ENCODE data around the gene CHCHD5. TPM values are rescaled to one million over a fixed set of nuclear protein-coding genes. Genes with fewer than 3 reads are reported as not detected.

CHCHD5 gene
- total RNA-seq, 1 experiment from 2014 or later: 33.2 TPM

DNA sequence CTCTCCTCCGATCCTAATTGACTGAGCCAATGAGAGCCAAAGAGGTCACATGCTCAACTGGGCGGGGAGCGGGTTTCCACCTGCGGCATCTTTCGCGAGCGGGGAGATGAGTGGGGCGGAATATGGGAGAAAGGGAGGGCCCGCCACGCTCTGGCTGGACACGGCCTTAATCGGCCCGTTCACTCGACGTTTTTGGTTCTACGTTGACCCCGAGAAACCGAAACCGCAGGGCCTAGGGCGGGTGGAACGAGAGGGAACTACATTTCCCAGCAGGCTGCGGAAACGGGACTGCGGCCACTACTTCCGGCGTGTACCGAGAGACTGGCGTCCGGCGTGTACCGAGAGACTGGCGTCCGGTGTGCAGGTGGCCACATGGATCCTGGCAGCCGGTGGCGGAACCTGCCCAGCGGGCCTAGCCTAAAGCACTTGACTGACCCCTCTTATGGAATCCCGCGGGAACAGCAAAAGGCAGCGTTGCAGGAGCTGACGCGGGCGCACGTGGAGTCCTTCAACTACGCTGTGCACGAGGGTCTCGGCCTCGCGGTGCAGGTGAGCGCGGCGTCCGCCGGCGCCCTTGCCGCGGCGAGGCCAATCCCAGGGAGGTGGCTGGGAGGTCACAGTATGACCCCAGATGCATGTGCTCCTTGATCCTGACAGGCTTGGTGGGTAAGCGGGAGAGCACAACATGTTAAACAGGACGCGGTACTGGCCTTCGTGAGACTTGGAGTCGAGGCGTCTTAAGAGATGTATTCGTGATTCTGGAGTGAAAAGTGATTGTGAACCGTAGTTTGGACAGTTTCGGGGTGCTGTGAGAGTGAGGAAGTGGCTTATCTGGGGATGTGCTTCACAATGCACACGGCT is 42.1 kb upstream of the CHCHD5 start, which contains the start of gene POLR1B (continued):
- TF ChIP-seq NR2C2 (CRISPR knock-in tag; IDR thresholded peaks at IDR 0.05) (peak; percentile 81), JUN (CRISPR knock-in tag; IDR thresholded peaks at IDR 0.05) (peak; percentile 94; the same call in 1 of the 2 replicates), ZNF425 (CRISPR knock-in tag; conservative IDR thresholded peaks at IDR 0.05) (no peak), SOX15 (CRISPR knock-in tag; IDR thresholded peaks at IDR 0.05) (no peak)

DNA sequence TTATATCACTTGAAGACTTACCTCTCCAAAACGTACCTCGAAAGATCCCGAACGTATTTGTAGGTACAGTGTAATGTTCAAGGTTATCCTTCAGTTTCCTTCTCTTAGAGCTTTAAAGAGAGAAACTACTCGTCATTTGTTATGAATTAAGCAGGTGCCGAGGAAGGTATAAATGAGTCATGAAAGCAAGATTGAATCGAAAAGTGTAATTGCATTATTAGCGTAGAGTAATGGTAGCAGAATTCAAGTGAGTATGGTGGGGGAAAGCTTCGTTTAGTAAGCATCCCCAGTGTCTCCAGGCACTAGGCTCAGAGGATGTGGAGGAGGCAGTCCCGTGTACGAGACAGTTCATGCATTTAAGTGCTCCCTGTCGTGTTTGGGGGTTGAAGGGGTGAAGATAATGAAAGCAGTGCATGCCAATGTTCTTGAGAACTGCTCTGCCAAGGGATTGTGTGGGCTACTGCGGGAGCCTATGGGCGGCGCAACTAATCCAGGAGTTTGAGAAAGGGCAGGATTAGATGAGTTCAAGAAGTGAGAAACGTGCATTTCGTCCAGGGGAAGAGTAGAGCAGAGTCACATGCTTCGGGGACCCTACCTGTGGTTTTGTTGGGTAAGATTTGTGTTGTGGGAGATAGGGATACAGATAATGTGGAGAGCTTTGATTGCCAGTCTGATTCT is 41.3 kb upstream of the CHCHD5 start:
- TF ChIP-seq SMAD4 (CRISPR knock-in tag; IDR thresholded peaks at IDR 0.05) (no peak), USF1 (CRISPR knock-in tag; IDR thresholded peaks at IDR 0.05) (no peak), CTCF (IDR thresholded peaks at IDR 0.05) (no peak), JAZF1 (CRISPR knock-in tag; IDR thresholded peaks at IDR 0.05) (no peak), NR3C1 (CRISPR knock-in tag; conservative IDR thresholded peaks at IDR 0.05; ENCODE audit: low read depth) (no peak), ZNF317 (CRISPR knock-in tag; IDR thresholded peaks at IDR 0.05; ENCODE audit: borderline replicate concordance, low read depth) (no peak), ERG (CRISPR knock-in tag; IDR thresholded peaks at IDR 0.05) (no peak), ZNF396 (CRISPR knock-in tag; IDR thresholded peaks at IDR 0.05; ENCODE audit: borderline replicate concordance) (no peak), PRRX2 (CRISPR knock-in tag; IDR thresholded peaks at IDR 0.05) (no peak), ATF6 (CRISPR knock-in tag; IDR thresholded peaks at IDR 0.05) (no peak), NFATC4 (CRISPR knock-in tag; IDR thresholded peaks at IDR 0.05) (no peak), RORB (CRISPR knock-in tag; IDR thresholded peaks at IDR 0.05) (no peak)
- H3K4me1 Mint-ChIP-seq: peaks cover 4% of the 10 kb centered on the region; the same call in 1 of the 2 replicates
- H3K9me3 Mint-ChIP-seq: no peaks in the 10 kb centered on the region

More for the DNA sequence above, 41.3 kb upstream of the CHCHD5 start:
- DNase-seq (ENCODE audit: low spot score) (no peak), ATAC-seq (no peak)
- ChIA-PET CTCF (interaction anchor here (1.2 kb wide), 1 partner anchor 62 kb away, joined by 3 read pairs; no protein-coding TSS in a partner anchor), POLR2A (no interaction called here)
- H3K36me3 Mint-ChIP-seq: peaks cover 18% of the 10 kb centered on the region
- no peak overlapping the region for H3K27ac Mint-ChIP-seq
- H3K4me3 Mint-ChIP-seq: no peak overlapping the region
- H3K27me3 Mint-ChIP-seq (ENCODE audit: low read depth): 0 out of 2 replicates have a peak, but pooled peaks cover 4% of the 10 kb centered on the region

All from WTC11 (cell line).